Central memory CD8-positive, alpha-beta T cell (primary cell): ENCODE measurements around the gene CBLC.

Experiments used
- ATAC-seq: fragments of 150-1000 bp; cut with Tn5 transposase; replicated peaks from 2 replicates; pipeline ENCODE4 v1.10.0; 2022; ENCODE audit warnings: mild to moderate bottlenecking, moderate FRiP score, moderate number of reproducible peaks; ENCODE audit not compliant: poor library complexity, severe bottlenecking; ENCODE audit errors: extremely low read depth
- DNase-seq, 2 donors: peaks; one replicate each; pipeline ENCODE4 v3.0.0; 2021; ENCODE audit warnings: low spot score in 2 of 2
- H3K27ac Mint-ChIP-seq: one replicate; pipeline ENCODE4 v1.8.0; 2022; ENCODE audit warnings: low read depth, mild to moderate bottlenecking, moderate library complexity, mixed read lengths
- H3K27me3 Mint-ChIP-seq: one replicate; pipeline ENCODE4 v1.8.0; 2022; ENCODE audit warnings: mixed read lengths
- H3K36me3 Mint-ChIP-seq: one replicate; pipeline ENCODE4 v1.8.0; 2022; ENCODE audit warnings: mild to moderate bottlenecking, moderate library complexity, mixed read lengths; ENCODE audit not compliant: insufficient read depth
- H3K4me1 Mint-ChIP-seq: one replicate; pipeline ENCODE4 v1.8.0; 2022; ENCODE audit warnings: mixed read lengths
- H3K4me3 Mint-ChIP-seq: one replicate; pipeline ENCODE4 v1.8.0; 2022; ENCODE audit warnings: mild to moderate bottlenecking, moderate library complexity, mixed read lengths
- H3K9me3 Mint-ChIP-seq: one replicate; pipeline ENCODE4 v1.8.0; 2022; ENCODE audit warnings: mixed read lengths

CBLC gene

DNA sequence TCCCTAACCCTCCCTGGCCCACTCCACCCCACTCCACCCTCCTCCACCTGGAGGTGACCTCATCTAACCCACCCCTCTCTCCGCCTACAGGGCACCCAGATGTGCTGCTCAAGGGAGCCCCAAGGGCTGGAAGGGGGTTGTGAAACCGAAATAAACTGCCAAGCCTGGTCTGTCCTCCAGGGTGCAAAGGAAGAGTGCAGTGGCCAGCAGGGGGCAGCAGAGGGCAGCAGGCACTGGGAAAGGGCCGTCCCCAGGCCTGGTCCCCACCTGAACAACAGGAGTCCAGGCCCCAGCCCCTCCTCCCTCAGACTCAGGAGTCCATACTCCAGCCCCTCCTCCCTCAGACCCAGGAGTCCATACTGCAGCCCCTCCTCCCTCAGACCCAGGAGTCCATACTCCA lies 22.8 kb downstream of the CBLC start:
- DNase-seq (peak; percentile 63 to 81), ATAC-seq (peak; percentile 84)
- no peak overlapping the region for H3K27ac Mint-ChIP-seq
- H3K27me3 Mint-ChIP-seq = peaks cover 8% of the 10 kb centered on the region
- H3K36me3 Mint-ChIP-seq = no peaks in the 10 kb centered on the region
- no peaks in the 10 kb centered on the region for H3K9me3 Mint-ChIP-seq
- no peak overlapping the region for H3K4me3 Mint-ChIP-seq
- no peaks in the 10 kb centered on the region for H3K4me1 Mint-ChIP-seq

DNA sequence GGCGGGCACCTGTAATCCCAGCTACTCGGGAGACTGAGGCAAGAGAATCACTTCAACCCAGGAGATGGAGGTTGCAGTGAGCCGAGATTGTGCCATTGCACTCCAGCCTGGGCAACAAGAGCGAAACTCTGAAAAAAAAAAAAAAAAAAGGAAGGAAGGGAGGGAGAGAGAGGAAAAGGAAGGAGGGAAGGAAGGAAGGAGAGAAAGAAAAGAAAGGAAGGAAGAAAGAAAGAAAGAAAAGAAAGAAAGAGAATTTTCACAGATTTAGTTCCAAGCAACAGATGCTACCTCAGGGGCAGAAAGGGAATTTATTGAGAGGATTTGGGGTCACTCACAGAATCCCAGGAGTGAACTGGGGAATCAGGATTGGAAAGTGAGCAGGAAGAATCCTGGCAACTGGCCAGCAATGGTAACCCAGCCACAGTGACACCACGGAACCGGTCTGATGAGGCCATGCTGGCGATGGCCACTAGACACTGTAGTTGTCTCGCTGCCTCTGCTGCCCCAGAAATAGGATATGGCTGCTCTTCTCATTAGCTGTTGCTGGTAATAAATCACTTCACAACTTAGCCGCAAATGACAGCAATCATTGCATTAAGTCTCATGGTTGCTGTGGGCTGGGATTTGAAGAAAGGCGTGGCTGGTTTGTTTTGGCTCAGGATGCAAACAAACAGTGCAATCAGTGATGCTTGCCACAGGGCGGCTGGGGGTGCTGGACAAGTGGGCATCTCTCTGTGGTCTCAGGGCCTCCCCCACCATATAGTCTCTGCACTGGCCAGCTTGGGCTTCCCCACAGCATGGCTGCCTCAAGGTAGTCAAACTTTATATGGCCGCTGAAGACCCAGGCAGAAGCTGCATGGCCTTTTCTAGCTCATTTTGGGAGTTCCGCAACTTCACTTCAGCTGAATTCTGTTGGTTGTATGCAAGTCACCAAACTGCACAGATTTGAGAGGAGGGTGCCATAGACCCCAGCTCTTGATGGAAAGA lies 26.0 kb downstream of the CBLC start:
- Mint-ChIP-seq H3K27ac (no peak overlapping the region), H3K4me1 (no peaks in the 10 kb centered on the region), H3K4me3 (no peak overlapping the region), H3K27me3 (peaks cover 17% of the 10 kb centered on the region), H3K9me3 (no peaks in the 10 kb centered on the region), H3K36me3 (no peaks in the 10 kb centered on the region)
- ATAC-seq (no peak), DNase-seq (no peak)

DNA sequence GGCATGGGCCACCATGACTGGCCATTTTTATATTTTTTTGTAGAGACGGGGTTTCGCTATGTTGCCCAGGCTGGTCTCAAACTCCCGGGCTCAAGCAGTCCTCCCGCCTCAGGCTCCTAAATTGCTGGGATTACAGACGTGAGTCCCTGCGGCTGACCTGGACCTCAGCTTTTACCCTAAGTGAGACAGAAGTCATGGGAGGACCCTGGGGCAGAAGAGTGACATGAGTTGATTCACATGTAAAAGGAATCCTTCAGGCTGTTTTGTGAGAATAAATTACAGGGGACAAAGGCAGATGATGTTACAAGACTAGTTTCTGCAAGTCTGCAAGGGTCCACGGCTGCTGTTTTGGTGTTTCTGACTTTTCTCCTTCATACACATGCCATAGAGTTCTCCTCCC lies 28.6 kb downstream of the CBLC start:
- no peaks in the 10 kb centered on the region for H3K4me1 Mint-ChIP-seq
- H3K27me3 Mint-ChIP-seq = peaks cover 40% of the 10 kb centered on the region
- no peaks in the 10 kb centered on the region for H3K9me3 Mint-ChIP-seq
- DNase-seq = no peak
- H3K36me3 Mint-ChIP-seq = no peaks in the 10 kb centered on the region
- no peak for ATAC-seq
- no peak overlapping the region for H3K27ac Mint-ChIP-seq
- no peak overlapping the region for H3K4me3 Mint-ChIP-seq

DNA sequence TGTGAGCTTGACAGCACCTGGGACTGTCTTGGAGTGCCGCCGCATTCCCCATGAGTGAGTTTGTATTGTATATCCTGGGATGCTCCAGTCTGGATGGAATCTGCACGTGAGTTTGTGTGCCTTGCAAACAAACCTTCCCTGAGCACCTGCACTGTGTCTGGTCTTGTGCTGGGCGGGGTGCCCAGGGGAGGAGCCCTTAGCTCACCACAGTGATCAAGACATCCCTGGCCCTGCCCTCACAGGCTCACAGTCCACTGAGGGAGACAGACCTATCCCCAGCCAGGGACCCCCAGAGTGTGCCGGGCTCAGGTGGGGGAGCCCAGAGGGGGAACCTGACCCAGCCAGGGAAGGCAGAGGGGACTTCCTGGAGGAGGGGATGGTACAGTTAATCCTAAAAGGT lies 29.5 kb downstream of the CBLC start:
- Mint-ChIP-seq H3K4me3 (no peak overlapping the region), H3K27me3 (peaks cover 40% of the 10 kb centered on the region), H3K36me3 (no peaks in the 10 kb centered on the region), H3K4me1 (no peaks in the 10 kb centered on the region), H3K9me3 (no peaks in the 10 kb centered on the region), H3K27ac (no peak overlapping the region)
- ATAC-seq (no peak), DNase-seq (no peak)

DNA sequence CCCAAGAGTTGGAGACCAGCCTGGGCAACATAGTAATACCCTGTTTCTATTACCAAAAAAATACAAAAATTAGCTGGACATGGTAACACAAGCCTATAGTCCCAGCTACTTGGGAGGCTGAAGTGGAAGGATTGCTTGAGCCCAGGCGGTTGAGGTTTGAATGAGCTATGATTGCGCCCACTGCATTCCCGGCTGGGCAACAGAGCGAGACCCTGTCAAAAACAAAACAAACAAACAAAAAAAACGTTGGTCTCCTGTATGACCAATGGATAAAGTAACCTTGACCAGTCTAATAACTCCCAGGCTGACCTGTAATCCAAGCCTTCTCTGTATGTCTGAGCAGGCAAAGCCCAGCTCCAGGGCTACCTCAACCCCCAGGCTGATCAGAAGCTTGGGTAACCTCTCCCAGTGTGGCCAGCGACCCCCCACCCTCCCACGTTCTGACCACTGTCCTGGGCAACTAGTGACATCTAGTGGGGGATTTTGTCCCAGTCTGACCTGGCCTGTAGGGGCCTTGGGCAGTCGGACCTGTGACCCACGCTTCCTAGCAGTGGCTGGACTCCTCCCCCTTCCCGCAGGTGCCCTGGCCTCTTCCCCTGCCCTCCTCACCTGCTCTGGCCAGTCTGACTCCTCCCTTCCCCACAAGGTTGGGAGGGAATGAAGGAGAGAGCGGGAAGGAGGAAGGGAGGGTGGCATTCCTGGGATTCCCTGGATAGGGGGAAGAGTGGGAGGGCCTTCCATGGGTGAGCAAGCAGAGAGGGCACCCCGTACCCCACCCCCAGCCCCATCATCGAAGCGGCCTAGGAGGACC lies 30.2 kb downstream of the CBLC start:
- Mint-ChIP-seq H3K4me3 (no peak overlapping the region), H3K36me3 (no peaks in the 10 kb centered on the region)

DNA sequence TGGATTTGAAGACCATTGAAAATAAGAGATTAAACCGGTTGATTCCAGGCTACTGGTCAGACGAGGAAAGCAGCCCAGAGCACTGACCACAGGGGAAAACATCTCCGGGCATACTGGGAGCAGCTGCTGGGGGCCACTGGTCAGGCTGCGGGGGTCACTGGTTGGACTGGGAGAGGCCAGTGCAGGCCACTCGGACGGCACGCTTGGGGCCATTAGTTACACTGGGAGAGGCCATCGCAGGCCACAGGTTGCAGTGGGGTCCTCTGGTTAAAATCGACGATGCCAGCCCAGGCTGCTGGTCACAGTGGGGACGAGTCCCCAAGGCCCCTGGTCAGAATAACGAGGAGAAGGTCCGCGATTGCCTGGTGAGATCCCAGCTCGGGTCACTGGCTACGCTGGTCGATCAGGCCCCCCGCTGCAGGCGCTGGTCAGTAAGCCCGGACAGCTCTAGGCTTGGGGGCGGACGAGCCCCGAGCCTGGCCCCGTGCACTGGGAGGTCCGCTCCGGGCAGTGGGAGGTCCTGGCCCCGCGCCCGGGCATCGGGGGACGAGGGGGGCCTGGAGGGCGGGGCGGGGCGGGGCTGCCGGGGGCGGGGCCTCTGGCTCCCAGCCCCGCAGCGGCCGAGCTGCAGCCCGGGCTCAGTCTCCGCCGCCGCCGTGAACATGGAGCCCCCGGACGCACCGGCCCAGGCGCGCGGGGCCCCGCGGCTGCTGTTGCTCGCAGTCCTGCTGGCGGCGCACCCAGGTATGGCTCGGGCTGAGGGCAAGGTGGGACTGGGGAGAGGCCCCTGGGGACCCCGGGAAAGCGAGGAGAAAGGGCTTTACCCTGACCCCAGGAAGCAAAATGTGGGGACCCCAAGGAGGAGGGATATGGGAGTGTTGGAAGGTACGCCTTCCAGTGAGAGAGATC lies 31.0 kb downstream of the CBLC start, which contains the start of gene BCAM:
Gene BCAM (plus strand): TSS at position 641 of the 909 bp plus-strand sequence. CDS start 22 bp downstream, at position 663.
- no peaks in the 10 kb centered on the region for H3K4me1 Mint-ChIP-seq
- H3K27ac Mint-ChIP-seq = no peak within 1 kb of the TSS
- no peaks in the 10 kb centered on the region for H3K36me3 Mint-ChIP-seq
- no peak within 1 kb of the TSS for H3K4me3 Mint-ChIP-seq
- DNase-seq = no peak
- H3K27me3 Mint-ChIP-seq = peaks cover 34% of the 10 kb centered on the region
- H3K9me3 Mint-ChIP-seq = no peaks in the 10 kb centered on the region
- ATAC-seq = no peak

More for the DNA sequence above, 30.2 kb downstream of the CBLC start:
- H3K27ac Mint-ChIP-seq = no peak overlapping the region
- peaks cover 34% of the 10 kb centered on the region for H3K27me3 Mint-ChIP-seq
- ATAC-seq (no peak), DNase-seq (no peak)
- no peaks in the 10 kb centered on the region for H3K4me1 Mint-ChIP-seq
- H3K9me3 Mint-ChIP-seq = no peaks in the 10 kb centered on the region

DNA sequence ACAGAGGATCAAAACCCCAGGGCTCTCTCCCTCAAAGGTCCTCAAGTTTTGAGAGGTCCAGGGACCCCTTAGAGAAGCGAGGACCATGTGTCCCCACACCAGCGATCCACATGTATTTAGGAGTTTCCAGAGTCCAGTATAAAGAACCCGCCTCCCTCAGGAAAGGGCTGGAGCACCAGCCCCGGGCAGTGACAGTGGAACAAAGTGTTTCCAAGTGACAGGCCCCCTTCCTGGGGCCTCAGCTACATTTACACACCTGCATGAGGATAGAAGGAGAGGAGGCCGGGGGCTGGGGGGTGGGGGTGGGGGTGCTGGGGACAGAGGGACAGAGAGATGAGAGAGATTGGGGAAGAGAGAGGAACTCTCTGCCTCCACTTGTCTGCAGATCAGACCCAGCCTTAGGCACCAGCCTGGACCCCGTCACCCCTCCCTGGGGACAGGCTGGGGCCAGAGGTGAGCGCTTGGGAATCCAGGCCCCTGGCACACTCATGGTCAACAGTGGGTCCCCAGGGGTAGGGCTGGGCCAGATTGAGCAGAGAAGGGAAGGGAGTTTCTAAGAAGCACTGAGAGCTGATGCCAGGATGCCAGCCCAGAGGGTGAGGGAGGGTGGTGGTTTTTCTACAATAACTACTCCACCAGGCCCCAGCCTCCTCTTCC lies 32.0 kb downstream of the CBLC start:
- Mint-ChIP-seq H3K4me3 (no peak overlapping the region), H3K27ac (no peak overlapping the region), H3K9me3 (no peaks in the 10 kb centered on the region), H3K4me1 (no peaks in the 10 kb centered on the region), H3K36me3 (no peaks in the 10 kb centered on the region), H3K27me3 (peaks cover 34% of the 10 kb centered on the region)
- ATAC-seq (no peak), DNase-seq (no peak)

DNA sequence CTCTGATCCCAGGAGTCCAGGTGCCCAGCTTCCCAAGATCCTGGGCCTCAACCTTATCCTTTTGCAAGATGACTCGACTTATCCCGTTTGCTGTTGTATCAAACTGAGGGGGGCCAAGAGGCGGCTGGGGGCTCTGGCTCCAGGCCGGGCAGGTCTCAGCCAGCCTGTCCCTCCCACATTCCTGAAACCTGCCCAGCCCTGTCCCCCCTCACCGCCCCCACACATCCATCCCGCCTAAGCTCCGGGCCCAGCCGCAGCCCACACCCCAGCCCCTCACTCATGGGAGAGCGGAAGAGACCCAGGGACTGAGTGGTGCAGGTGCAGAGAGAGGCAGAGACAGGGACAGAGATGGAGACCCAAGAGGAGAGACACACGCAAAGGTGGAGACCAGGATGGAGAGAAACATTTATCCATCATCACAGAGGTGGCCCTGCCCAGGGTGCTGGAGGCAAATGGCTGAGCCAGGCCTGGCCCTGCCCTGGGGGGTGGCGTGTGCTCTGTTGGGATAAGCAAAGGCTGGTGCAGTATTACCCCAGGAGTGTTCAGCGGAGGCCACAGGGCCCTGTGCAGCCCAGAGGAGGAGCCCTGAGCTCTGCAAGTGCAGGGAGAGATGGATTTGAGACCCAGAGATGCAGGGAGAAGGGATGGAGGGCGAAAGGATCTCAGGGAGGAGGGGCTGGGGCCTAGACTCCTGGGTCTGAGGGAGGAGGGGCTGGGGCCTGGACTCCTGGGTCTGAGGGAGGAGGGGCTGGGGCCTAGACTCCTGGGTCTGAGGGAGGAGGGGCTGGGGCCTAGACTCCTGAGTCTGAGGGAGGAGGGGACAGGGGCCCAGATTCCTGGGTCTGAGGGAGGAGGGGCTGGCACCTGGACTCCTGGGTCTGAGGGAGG lies 32.8 kb downstream of the CBLC start:
- DNase-seq (no peak), ATAC-seq (no peak)
- no peaks in the 10 kb centered on the region for H3K9me3 Mint-ChIP-seq
- H3K4me3 Mint-ChIP-seq = no peak overlapping the region
- H3K4me1 Mint-ChIP-seq = no peaks in the 10 kb centered on the region
- peaks cover 34% of the 10 kb centered on the region for H3K27me3 Mint-ChIP-seq
- no peak overlapping the region for H3K27ac Mint-ChIP-seq
- H3K36me3 Mint-ChIP-seq = no peaks in the 10 kb centered on the region

DNA sequence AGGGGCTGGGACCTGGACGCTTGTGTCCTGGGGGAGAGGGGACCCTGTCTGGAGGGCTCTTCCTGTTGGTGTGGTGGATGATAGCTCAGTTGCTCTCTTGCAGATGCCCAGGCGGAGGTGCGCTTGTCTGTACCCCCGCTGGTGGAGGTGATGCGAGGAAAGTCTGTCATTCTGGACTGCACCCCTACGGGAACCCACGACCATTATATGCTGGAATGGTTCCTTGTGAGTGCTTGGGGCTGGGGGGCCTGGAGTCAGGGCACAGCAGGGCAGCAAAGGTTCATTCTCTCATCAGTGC lies 33.4 kb downstream of the CBLC start:
- Mint-ChIP-seq H3K4me1 (no peaks in the 10 kb centered on the region), H3K27ac (no peak overlapping the region), H3K4me3 (no peak overlapping the region), H3K9me3 (no peaks in the 10 kb centered on the region), H3K36me3 (no peaks in the 10 kb centered on the region), H3K27me3 (peaks cover 34% of the 10 kb centered on the region)
- DNase-seq (no peak), ATAC-seq (no peak)

DNA sequence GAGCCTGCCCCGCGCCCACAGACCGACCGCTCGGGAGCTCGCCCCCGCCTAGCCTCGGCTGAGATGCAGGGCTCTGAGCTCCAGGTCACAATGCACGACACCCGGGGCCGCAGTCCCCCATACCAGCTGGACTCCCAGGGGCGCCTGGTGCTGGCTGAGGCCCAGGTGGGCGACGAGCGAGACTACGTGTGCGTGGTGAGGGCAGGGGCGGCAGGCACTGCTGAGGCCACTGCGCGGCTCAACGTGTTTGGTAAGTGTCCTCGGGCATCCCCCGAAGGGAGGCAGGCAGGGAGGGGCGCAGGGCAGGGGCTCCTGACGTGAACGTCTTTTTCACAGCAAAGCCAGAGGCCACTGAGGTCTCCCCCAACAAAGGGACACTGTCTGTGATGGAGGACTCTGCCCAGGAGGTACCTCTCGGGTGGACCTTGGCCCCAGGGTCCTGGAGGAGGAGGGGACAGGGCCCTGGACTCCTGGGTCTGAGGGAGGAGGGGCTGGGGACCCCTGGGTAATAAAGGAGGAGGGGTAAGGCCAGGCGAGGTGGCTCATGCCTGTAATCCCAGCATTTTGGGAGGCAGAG lies 34.5 kb downstream of the CBLC start:
- DNase-seq (no peak), ATAC-seq (no peak)
- Mint-ChIP-seq H3K4me3 (no peak overlapping the region), H3K27ac (no peak overlapping the region), H3K36me3 (no peaks in the 10 kb centered on the region), H3K4me1 (no peaks in the 10 kb centered on the region), H3K9me3 (no peaks in the 10 kb centered on the region), H3K27me3 (peaks cover 34% of the 10 kb centered on the region)
